Panc1 (cell line): ENCODE measurements around the gene ARL5C. TPM values are rescaled to one million over a fixed set of nuclear protein-coding genes. Genes with fewer than 3 reads are reported as not detected.

Experiments used
- ATAC-seq: fragments of 200-7000 bp; cut with Tn5 transposase; 2 replicates; pipeline ENCODE4 v1.9.1; 2020; ENCODE audit warnings: mild to moderate bottlenecking, moderate library complexity
- BruUV-seq: library from RNA; stranded (reverse); fragments of 400-500 nt; replicated peaks from 2 replicates; lab custom pipeline; 2021; lab: Mats Ljungman, UMichigan
- CTCF ChIA-PET: fragments of 300-600 bp; sonication (Branson Sonifier 250); formaldehyde crosslinking; loops from one replicate; lab custom pipeline; 2022; ENCODE audit warnings: antibody characterized with exemption; lab: Charles Lee
- POLR2A ChIA-PET: fragments of 300-600 bp; sonication (Branson Sonifier 250); formaldehyde crosslinking; loops from one replicate; lab custom pipeline; 2022; ENCODE audit warnings: antibody characterized with exemption; lab: Charles Lee
- DNase-seq: peaks from one replicate; pipeline ENCODE4 v3.0.0-alpha.2; 2010; ENCODE audit warnings: low read depth, low spot score
- H3K27ac ChIP-seq: 2 replicates; pipeline ENCODE4 v1.5.1; 2011; ENCODE audit warnings: mild to moderate bottlenecking, low read length, inconsistent platforms
- H3K27me3 ChIP-seq: fragments of 200-500 bp; sonication (Bioruptor generic); 2 replicates; pipeline ENCODE4 v1.6.0; 2014; ENCODE audit warnings: low read length, inconsistent platforms; ENCODE audit not compliant: control insufficient read depth, insufficient read depth
- H3K36me3 ChIP-seq: fragments of 200-500 bp; sonication (Bioruptor generic); 2 replicates; pipeline ENCODE4 v1.5.1; 2014; ENCODE audit warnings: inconsistent platforms, mild to moderate bottlenecking, low read length, moderate library complexity; ENCODE audit not compliant: control insufficient read depth, insufficient read depth
- H3K4me1 ChIP-seq: 2 replicates; pipeline ENCODE4 v1.5.1; 2011; ENCODE audit warnings: inconsistent platforms, mild to moderate bottlenecking, low read length, moderate library complexity; ENCODE audit not compliant: control insufficient read depth, insufficient read depth
- H3K4me3 ChIP-seq, 2 experiments: 2 replicates each; pipeline ENCODE4 v1.5.1; 2011 to 2012; ENCODE audit warnings: low read depth in 2 of 2, low read length in 2 of 2, mild to moderate bottlenecking in 2 of 2, inconsistent platforms in 1 of 2, moderate library complexity in 1 of 2
- H3K9me3 ChIP-seq: fragments of 200-500 bp; sonication (Bioruptor generic); 2 replicates; pipeline ENCODE4 v1.5.1; 2014; ENCODE audit warnings: low read depth, mild to moderate bottlenecking, inconsistent platforms, low read length, moderate library complexity; ENCODE audit not compliant: control insufficient read depth, insufficient read depth
- CTCF ChIP-seq: fragments of 450-650 bp; IDR thresholded peaks from 2 replicates; pipeline ENCODE4 v1.5.1; 2017; ENCODE audit warnings: mild to moderate bottlenecking
- POLR2AphosphoS5 ChIP-seq: IDR thresholded peaks from 2 replicates; pipeline ENCODE4 v1.6.1; 2012; ENCODE audit warnings: mild to moderate bottlenecking, low read depth, low read length, moderate library complexity
- REST ChIP-seq, 2 experiments: IDR thresholded peaks; 2 replicates each; pipeline ENCODE4 v1.6.1; 2011 to 2012; ENCODE audit warnings: low read depth in 2 of 2, control low read depth in 1 of 2, low read length in 1 of 2, mild to moderate bottlenecking in 1 of 2, moderate library complexity in 1 of 2; ENCODE audit not compliant: insufficient read depth in 1 of 2
- SIN3A ChIP-seq: IDR thresholded peaks from 2 replicates; pipeline ENCODE4 v1.6.1; 2012; ENCODE audit warnings: low read depth, mild to moderate bottlenecking, low read length, moderate library complexity, borderline replicate concordance; ENCODE audit not compliant: insufficient read depth
- TCF7L2 ChIP-seq: IDR thresholded peaks from 2 replicates; pipeline ENCODE4 v1.6.1; 2011; ENCODE audit warnings: mild to moderate bottlenecking, low read depth, low read length, inconsistent platforms
- in situ Hi-C: cut with HindIII; loops from 2 replicates; pipeline ENCODE4 v1.10.0; 2016; ENCODE audit warnings: low sequenced_read_pairs, low pct_unique_long_range_greater_than_20kb
- intact Hi-C: fragments of 100-400 bp; cut with micrococcal nuclease; formaldehyde crosslinking; loops from one replicate; pipeline ENCODE4 v1.10.0; 2022; ENCODE audit not compliant: unreplicated experiment
- total RNA-seq: library from RNA; stranded (reverse); gene quantifications from one replicate; pipeline ENCODE4 v1.2.1, GENCODE V29; 2021; ENCODE audit not compliant: unreplicated experiment

ARL5C gene
- total RNA-seq, 1 experiment from 2014 or later = not detected

- TF ChIP-seq REST (IDR thresholded peaks at IDR 0.05; ENCODE audit: insufficient read depth in 1 of 2, low read depth in 2 of 2, low read length in 1 of 2) = no peak
- TF ChIP-seq TCF7L2 = no peak
- no peak for TF ChIP-seq CTCF
- TF ChIP-seq SIN3A = no peak
- no peak for TF ChIP-seq POLR2AphosphoS5
- ChIA-PET CTCF (interaction anchor here (2.7 kb wide), 1 partner anchor 37 kb away, joined by 26 read pairs; no protein-coding TSS in a partner anchor), POLR2A (no interaction called here)
- no peak overlapping the region for H3K27ac ChIP-seq
- no TSS peak for BruUV-seq
- H3K9me3 ChIP-seq = no peaks in the 10 kb centered on the region
- no peaks in the 10 kb centered on the region for H3K27me3 ChIP-seq
- in situ Hi-C loops (no loop called here), intact Hi-C loops (no loop called here)
- peaks cover 5% of the 10 kb centered on the region; the same call in 1 of the 2 replicates for H3K4me1 ChIP-seq
- ATAC-seq = no peak
- DNase-seq = no peak
- H3K4me3 ChIP-seq = no peak overlapping the region
- no peaks in the 10 kb centered on the region for H3K36me3 ChIP-seq
These were observed 42.2 kb upstream of the ARL5C start for GRCh38 chr17:39208136-39208535.

- Histone ChIP-seq H3K9me3 (no peaks in the 10 kb centered on the region), H3K4me3 (no peak overlapping the region), H3K36me3 (peaks cover 15% of the 10 kb centered on the region; the same call in 1 of the 2 replicates), H3K27me3 (no peaks in the 10 kb centered on the region), H3K4me1 (peaks cover 6% of the 10 kb centered on the region), H3K27ac (no peak overlapping the region)
- DNase-seq (no peak), ATAC-seq (peak; percentile 10; the same call in 1 of the 2 replicates)
- no peak for TF ChIP-seq REST (IDR thresholded peaks at IDR 0.05; ENCODE audit: insufficient read depth in 1 of 2, low read depth in 2 of 2, low read length in 1 of 2)
- no peak for TF ChIP-seq SIN3A
- no peak; the same call in 1 of the 2 replicates for TF ChIP-seq POLR2AphosphoS5
- no peak for TF ChIP-seq CTCF
- no peak for TF ChIP-seq TCF7L2
- ChIA-PET POLR2A (interaction anchor here (0.5 to 0.8 kb wide), 2 partner anchors 85 to 379 kb away, joined by 4 to 7 read pairs; no protein-coding TSS in a partner anchor), CTCF (interaction anchor here (0.8 kb wide), 1 partner anchor 194 kb away, joined by 6 read pairs; no protein-coding TSS in a partner anchor)
- no TSS peak for BruUV-seq
- in situ Hi-C loops (no loop called here), intact Hi-C loops (no loop called here)
These were observed 39.2 kb upstream of the ARL5C start for GRCh38 chr17:39205112-39205526.
